SKM-1 (cell line): Measurements from ENCODE around the gene PASK.
A peak's percentile ranks its signal among the peaks of the same experiment; 100 is the strongest.
"Not testable (repeated sequence)": the region's sequence is repeated elsewhere in the genome, so short reads cannot be mapped to it uniquely, and the experiment has no call there.

Source experiments
- DNase-seq: peaks from one replicate; lab custom pipeline; 2025; ENCODE audit not compliant: unreplicated experiment; lab: John Stamatoyannopoulos, UW

PASK gene

GRCh38 chr2:241148891-241149674, at the start of gene PASK:
Gene PASK, minus strand, starts transcription at chr2:241149472. Its CDS starts 6,440 bp downstream, at chr2:241143032.
- DNase-seq, result peak; percentile 92

- DNase-seq, result no peak
Measured at GRCh38 chr2:241198381-241199279, 49.4 kb upstream of the PASK start.

GRCh38 chr2:241197947-241198346, 48.7 kb upstream of the PASK start:
- no peak for DNase-seq

GRCh38 chr2:241197246-241197645, 48.0 kb upstream of the PASK start:
- DNase-seq, result not testable (repeated sequence)

GRCh38 chr2:241195506-241196130, 46.3 kb upstream of the PASK start:
- no peak for DNase-seq

- no peak for DNase-seq
Measured at GRCh38 chr2:241194811-241195210, 45.5 kb upstream of the PASK start.

GRCh38 chr2:241193271-241193670, 44.0 kb upstream of the PASK start:
- no peak for DNase-seq

- DNase-seq, result no peak
Measured at GRCh38 chr2:241191081-241191480, 41.8 kb upstream of the PASK start.

- DNase-seq, result no peak
Measured at GRCh38 chr2:241190291-241190981, 41.2 kb upstream of the PASK start.

GRCh38 chr2:241189856-241190201, 40.6 kb upstream of the PASK start:
- no peak for DNase-seq

GRCh38 chr2:241189093-241189855, 40.0 kb upstream of the PASK start:
- no peak for DNase-seq

- no peak for DNase-seq
Measured at GRCh38 chr2:241188361-241189092, 39.3 kb upstream of the PASK start, which contains the start of gene ANO7. Gene ANO7, plus strand, starts transcription at chr2:241188677. Its CDS starts 1,387 bp downstream, at chr2:241190064.

- DNase-seq, result no peak
Measured at GRCh38 chr2:241187918-241188234, 38.6 kb upstream of the PASK start.

- no peak for DNase-seq
Measured at GRCh38 chr2:241187101-241187917, 38.0 kb upstream of the PASK start.

GRCh38 chr2:241185961-241186360, 36.7 kb upstream of the PASK start:
- DNase-seq, result no peak

GRCh38 chr2:241184901-241185300, 35.6 kb upstream of the PASK start:
- no peak for DNase-seq

- no peak for DNase-seq
Measured at GRCh38 chr2:241183221-241183620, 33.9 kb upstream of the PASK start.

- no peak for DNase-seq
Measured at GRCh38 chr2:241182531-241183133, 33.4 kb upstream of the PASK start.
